Activated CD4-positive, CD25-positive, alpha-beta regulatory T cell treated with anti-CD3 and anti-CD28 coated beads, Interleukin-2, amount 50 U/mL, for 72 hours (primary cell): Measurements from ENCODE around the gene MANBA.
"Not testable (repeated sequence)": the region's sequence is repeated elsewhere in the genome, so short reads cannot be mapped to it uniquely, and the experiment has no call there.

ENCODE experiments used
- DNase-seq: peaks from one replicate; pipeline ENCODE4 v3.0.0; 2021

The MANBA gene

GRCh38 chr4:102619021-102619420 is 141.7 kb downstream of the MANBA start:
- not testable (repeated sequence) for DNase-seq

- DNase-seq, result no peak
These were observed 144.1 kb downstream of the MANBA start for GRCh38 chr4:102616636-102617035.

GRCh38 chr4:102614801-102615200 is 146.0 kb downstream of the MANBA start:
- DNase-seq, result no peak

GRCh38 chr4:102612824-102613366 is 147.9 kb downstream of the MANBA start:
- DNase-seq, result no peak

- no peak for DNase-seq
These were observed 148.6 kb downstream of the MANBA start for GRCh38 chr4:102612210-102612609.

GRCh38 chr4:102610476-102610875 is 150.3 kb downstream of the MANBA start:
- DNase-seq, result no peak

- no peak for DNase-seq
These were observed 150.8 kb downstream of the MANBA start for GRCh38 chr4:102610007-102610406.

- DNase-seq, result no peak
These were observed 152.6 kb downstream of the MANBA start for GRCh38 chr4:102608190-102608589.

GRCh38 chr4:102606846-102607450 is 153.8 kb downstream of the MANBA start:
- no peak for DNase-seq

- DNase-seq, result no peak
These were observed 154.5 kb downstream of the MANBA start for GRCh38 chr4:102606261-102606660.

GRCh38 chr4:102604222-102604940 is 156.4 kb downstream of the MANBA start:
- no peak for DNase-seq

GRCh38 chr4:102601586-102602227 is 159.1 kb downstream of the MANBA start:
- no peak for DNase-seq

- no peak for DNase-seq
These were observed 160.1 kb downstream of the MANBA start for GRCh38 chr4:102600689-102601088.

GRCh38 chr4:102599886-102600285 is 160.9 kb downstream of the MANBA start:
- DNase-seq, result no peak

GRCh38 chr4:102599455-102599854 is 161.3 kb downstream of the MANBA start:
- DNase-seq, result no peak

GRCh38 chr4:102598762-102599374 is 161.9 kb downstream of the MANBA start:
- no peak for DNase-seq

- no peak for DNase-seq
These were observed 162.5 kb downstream of the MANBA start for GRCh38 chr4:102598086-102598761.

- no peak for DNase-seq
These were observed 164.2 kb downstream of the MANBA start for GRCh38 chr4:102596532-102596931.

- no peak for DNase-seq
These were observed 166.8 kb downstream of the MANBA start for GRCh38 chr4:102594000-102594399.

- DNase-seq, result no peak
These were observed 167.6 kb downstream of the MANBA start for GRCh38 chr4:102593147-102593546.

GRCh38 chr4:102592256-102592655 is 168.5 kb downstream of the MANBA start:
- DNase-seq, result no peak

- no peak for DNase-seq
These were observed 171.0 kb downstream of the MANBA start for GRCh38 chr4:102589743-102590142.

GRCh38 chr4:102586644-102587021 is 174.1 kb downstream of the MANBA start:
- DNase-seq, result no peak
